OCI-LY7 (cell line): ENCODE measurements around the gene ERP27.

ENCODE experiments used
- CTCF ChIP-seq: fragments of 200-600 bp; sonication (generic); conservative IDR thresholded peaks from 2 replicates; pipeline ENCODE4 v1.5.1; 2014; ENCODE audit warnings: mild to moderate bottlenecking, antibody characterized with exemption, low read length, moderate library complexity, mixed read lengths
- EZH2phosphoT487 ChIP-seq: fragments of 200-600 bp; sonication (generic); IDR thresholded peaks from 2 replicates; pipeline ENCODE4 v1.6.1; 2018; ENCODE audit warnings: low read depth, borderline replicate concordance, mild to moderate bottlenecking, mixed run types, antibody characterized with exemption, low read length, moderate library complexity, mixed read lengths

GRCh38 chr12:14937014-14937413, 1.3 kb downstream of the ERP27 start:
- TF ChIP-seq CTCF (no peak), EZH2phosphoT487 (no peak)
